Upper lobe of right lung (tissue), 1 donor: ENCODE measurements around the gene DOCK10. TPM values are rescaled to one million over a fixed set of nuclear protein-coding genes. Genes with fewer than 3 reads are reported as not detected.

Source experiments
- ATAC-seq: fragments of 200-7000 bp; cut with Tn5 transposase; one replicate; pipeline ENCODE4 v1.9.1; 2020; ENCODE audit warnings: mild to moderate bottlenecking, moderate library complexity
- DNase-seq: peaks from one replicate; pipeline ENCODE4 v3.0.0-alpha.2; 2020
- H3K27ac ChIP-seq: fragments of 200-600 bp; one replicate; pipeline ENCODE4 v1.8.0; 2022
- H3K27me3 ChIP-seq: fragments of 200-600 bp; one replicate; pipeline ENCODE4 v1.8.0; 2022; ENCODE audit warnings: mild to moderate bottlenecking
- H3K36me3 ChIP-seq: fragments of 200-600 bp; one replicate; pipeline ENCODE4 v1.8.0; 2022
- H3K4me1 ChIP-seq: fragments of 200-600 bp; one replicate; pipeline ENCODE4 v1.8.0; 2022
- H3K4me3 ChIP-seq: fragments of 200-600 bp; one replicate; pipeline ENCODE4 v1.8.0; 2022; ENCODE audit warnings: mild to moderate bottlenecking
- H3K9me3 ChIP-seq: fragments of 200-600 bp; one replicate; pipeline ENCODE4 v1.8.0; 2022
- intact Hi-C: fragments of 100-400 bp; cut with DNase I; formaldehyde crosslinking; loops from one replicate; pipeline ENCODE4 v1.11.0; 2022
- total RNA-seq: library from RNA; stranded (reverse); fragmentation: NEBNext Ultra II Directional; extraction: Animal tissue kit (Norgen Biotek cat#: 25700); gene quantifications from one replicate; pipeline ENCODE4 v1.2.1, GENCODE V29; 2021
- TF ChIP-seq, protein P1 (sequence below): fragments of 200-600 bp; IDR thresholded peaks from one replicate; pipeline ENCODE4 v1.8.0; 2022; ENCODE audit warnings: antibody characterized with exemption
- donor health status: DM: no; HTN: yes; CAD: no; lungs with severe emphysema.

The DOCK10 gene
- total RNA-seq, 1 donor from 2014 or later: 35.8 TPM

DNA sequence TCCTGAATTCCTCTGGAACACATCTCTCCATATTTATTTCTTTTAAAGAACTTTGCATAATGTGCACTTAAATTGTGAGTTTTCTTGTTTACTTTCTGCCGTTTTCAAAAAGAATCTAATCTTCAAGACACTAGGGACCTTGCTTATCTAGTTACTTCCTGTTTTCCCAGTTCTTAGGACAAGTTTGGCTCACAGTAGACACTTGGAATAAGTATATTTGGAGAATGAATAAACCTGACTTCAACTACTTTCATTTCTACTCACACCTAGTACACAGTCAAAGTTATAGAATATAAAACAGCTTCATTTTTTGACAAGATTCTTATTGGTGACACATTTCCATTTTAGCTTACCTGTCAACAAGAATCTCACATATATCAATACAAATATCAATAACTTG is 170.5 kb downstream of the DOCK10 start:
- ATAC-seq: no peak
- no peaks in the 10 kb centered on the region for H3K4me1 ChIP-seq
- no peaks in the 10 kb centered on the region for H3K36me3 ChIP-seq
- intact Hi-C loops: no loop called here
- H3K9me3 ChIP-seq: no peaks in the 10 kb centered on the region
- no peak overlapping the region for H3K27ac ChIP-seq
- no peak for DNase-seq
- H3K27me3 ChIP-seq: no peaks in the 10 kb centered on the region
- no peak overlapping the region for H3K4me3 ChIP-seq
- TF ChIP-seq, protein P1, sequence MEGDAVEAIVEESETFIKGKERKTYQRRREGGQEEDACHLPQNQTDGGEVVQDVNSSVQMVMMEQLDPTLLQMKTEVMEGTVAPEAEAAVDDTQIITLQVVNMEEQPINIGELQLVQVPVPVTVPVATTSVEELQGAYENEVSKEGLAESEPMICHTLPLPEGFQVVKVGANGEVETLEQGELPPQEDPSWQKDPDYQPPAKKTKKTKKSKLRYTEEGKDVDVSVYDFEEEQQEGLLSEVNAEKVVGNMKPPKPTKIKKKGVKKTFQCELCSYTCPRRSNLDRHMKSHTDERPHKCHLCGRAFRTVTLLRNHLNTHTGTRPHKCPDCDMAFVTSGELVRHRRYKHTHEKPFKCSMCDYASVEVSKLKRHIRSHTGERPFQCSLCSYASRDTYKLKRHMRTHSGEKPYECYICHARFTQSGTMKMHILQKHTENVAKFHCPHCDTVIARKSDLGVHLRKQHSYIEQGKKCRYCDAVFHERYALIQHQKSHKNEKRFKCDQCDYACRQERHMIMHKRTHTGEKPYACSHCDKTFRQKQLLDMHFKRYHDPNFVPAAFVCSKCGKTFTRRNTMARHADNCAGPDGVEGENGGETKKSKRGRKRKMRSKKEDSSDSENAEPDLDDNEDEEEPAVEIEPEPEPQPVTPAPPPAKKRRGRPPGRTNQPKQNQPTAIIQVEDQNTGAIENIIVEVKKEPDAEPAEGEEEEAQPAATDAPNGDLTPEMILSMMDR: no peak

DNA sequence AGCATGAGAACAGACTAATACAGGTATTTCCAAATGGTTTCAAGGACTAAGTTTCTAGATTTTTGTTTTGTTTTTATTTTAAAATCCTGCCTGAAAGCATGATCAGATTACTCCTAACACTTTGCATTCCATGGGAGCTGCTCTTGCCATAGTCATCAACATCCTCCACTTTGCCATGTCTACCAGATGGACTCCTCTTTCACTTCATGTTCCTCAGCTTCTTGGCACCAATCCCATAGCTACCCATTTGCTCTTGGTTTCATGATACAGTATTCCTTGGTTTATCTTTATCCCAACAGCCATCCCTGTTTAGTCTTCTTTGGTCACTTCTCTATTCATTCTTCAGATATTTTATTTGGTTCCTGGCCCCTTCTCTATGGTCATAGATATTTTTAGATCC is 171.9 kb downstream of the DOCK10 start:
- intact Hi-C loops: no loop called here
- Histone ChIP-seq H3K9me3 (no peaks in the 10 kb centered on the region), H3K36me3 (no peaks in the 10 kb centered on the region), H3K4me3 (no peak overlapping the region), H3K27me3 (no peaks in the 10 kb centered on the region), H3K27ac (no peak overlapping the region), H3K4me1 (no peaks in the 10 kb centered on the region)
- no peak for DNase-seq
- no peak for ATAC-seq
- TF ChIP-seq, protein P1: no peak

DNA sequence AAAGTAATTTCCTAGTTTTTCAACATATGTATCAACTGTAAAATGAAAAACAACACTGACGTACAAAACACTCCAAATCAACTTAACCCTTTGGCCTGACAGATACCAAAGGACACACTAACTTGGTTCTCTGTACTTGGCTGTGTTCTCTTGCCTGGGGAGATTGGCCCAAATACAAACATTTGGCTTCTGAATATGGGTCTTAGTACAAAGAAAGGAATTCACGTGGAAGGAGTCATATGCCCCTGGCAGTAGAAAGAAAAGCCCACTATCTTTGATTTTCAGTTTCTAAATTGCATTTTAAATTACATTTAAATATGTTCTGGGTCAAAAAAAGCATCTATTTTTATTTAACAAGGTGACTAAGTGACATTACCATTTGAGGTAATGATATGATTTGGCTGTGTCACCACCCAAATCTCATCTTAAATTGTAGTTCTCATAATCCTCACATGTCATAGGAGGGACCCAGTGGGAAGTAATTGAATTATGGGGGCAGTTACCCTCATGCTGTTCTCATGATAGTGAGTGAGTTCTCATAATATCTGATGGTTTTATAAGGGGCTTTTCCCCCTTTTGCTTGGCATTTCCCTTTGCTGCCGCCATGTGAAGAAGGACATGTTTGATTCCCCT is 172.6 kb downstream of the DOCK10 start:
- no peak for DNase-seq
- Histone ChIP-seq H3K4me1 (no peaks in the 10 kb centered on the region), H3K36me3 (no peaks in the 10 kb centered on the region), H3K27ac (no peak overlapping the region), H3K9me3 (no peaks in the 10 kb centered on the region), H3K27me3 (no peaks in the 10 kb centered on the region), H3K4me3 (no peak overlapping the region)
- no peak for ATAC-seq
- intact Hi-C loops: no loop called here
- TF ChIP-seq, protein P1: no peak

DNA sequence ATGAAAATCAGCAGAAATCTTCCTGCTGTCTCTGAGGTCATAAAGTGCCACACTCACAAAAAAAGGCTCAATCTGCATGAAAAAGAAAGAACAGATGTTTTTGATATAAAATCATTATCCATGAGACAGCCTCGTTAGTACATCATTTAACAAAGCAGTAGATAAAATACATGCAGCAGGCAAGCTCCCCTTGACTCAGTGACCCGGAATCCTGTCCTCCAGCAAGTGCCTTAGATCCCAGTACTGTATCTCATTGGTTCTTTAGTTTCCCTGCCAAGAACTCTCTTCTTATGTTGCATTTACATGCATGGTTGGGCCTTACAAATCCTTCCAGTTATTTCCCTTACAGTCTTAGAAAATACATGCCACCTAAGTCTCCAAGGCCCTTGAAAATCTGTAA is 177.3 kb downstream of the DOCK10 start:
- intact Hi-C loops: no loop called here
- Histone ChIP-seq H3K36me3 (peaks cover 6% of the 10 kb centered on the region), H3K4me1 (no peaks in the 10 kb centered on the region), H3K27me3 (no peaks in the 10 kb centered on the region), H3K9me3 (no peaks in the 10 kb centered on the region), H3K27ac (no peak overlapping the region), H3K4me3 (no peak overlapping the region)
- DNase-seq (no peak), ATAC-seq (no peak)
- TF ChIP-seq, protein P1: no peak

DNA sequence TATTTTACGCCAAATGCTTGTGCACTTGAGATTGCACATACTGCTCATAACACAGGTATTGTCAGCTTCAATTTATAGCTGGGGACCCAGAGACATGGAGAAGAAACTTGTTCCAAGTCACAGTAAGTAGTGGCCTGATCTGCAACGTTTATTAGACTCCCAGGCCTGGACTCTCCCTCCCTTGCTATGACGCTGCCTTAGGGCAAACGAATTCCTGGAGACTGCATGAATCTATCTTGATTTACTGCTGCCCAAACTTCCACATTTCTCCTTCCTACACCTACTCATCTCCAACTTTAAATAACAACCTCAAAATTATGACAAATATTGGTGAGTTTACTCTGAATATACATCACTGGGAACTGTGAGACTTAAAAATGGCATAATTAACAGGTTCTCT is 181.0 kb downstream of the DOCK10 start:
- Histone ChIP-seq H3K4me1 (no peaks in the 10 kb centered on the region), H3K27me3 (no peaks in the 10 kb centered on the region), H3K36me3 (peaks cover 7% of the 10 kb centered on the region), H3K27ac (no peak overlapping the region), H3K4me3 (no peak overlapping the region), H3K9me3 (no peaks in the 10 kb centered on the region)
- intact Hi-C loops: no loop called here
- TF ChIP-seq, protein P1: no peak
- ATAC-seq (no peak), DNase-seq (no peak)

DNA sequence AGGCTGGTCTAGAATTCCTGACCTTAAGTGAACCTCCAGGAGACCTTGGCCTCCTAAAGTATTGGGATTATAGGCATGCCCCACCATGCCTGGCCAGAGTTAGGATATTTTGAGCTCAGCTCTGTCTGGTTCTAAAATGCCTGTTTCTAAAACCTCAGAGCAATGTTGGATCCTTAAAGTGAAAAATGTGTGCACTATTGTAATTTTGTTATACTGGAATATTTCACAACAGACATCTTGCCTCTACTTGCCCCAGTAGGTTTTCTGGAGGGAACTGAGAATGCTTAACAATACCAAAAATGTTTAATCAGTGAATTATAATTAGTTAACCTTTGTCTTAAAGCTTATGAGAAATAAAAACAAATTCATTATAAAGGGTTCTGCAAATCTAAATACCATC is 181.5 kb downstream of the DOCK10 start:
- H3K4me1 ChIP-seq: no peaks in the 10 kb centered on the region
- H3K27ac ChIP-seq: no peak overlapping the region
- no peaks in the 10 kb centered on the region for H3K9me3 ChIP-seq
- DNase-seq: no peak
- H3K4me3 ChIP-seq: no peak overlapping the region
- ATAC-seq: no peak
- H3K27me3 ChIP-seq: no peaks in the 10 kb centered on the region
- peaks cover 12% of the 10 kb centered on the region for H3K36me3 ChIP-seq
- intact Hi-C loops: no loop called here
- TF ChIP-seq, protein P1: no peak
